H1 (cell line): ENCODE measurements around the gene CCDC12. TPM values are rescaled to one million over a fixed set of nuclear protein-coding genes. Genes with fewer than 3 reads are reported as not detected.

Source experiments
- CTCF ChIA-PET: fragments of 300-600 bp; sonication (Branson Sonifier 250); formaldehyde crosslinking; loops from one replicate; lab custom pipeline; 2021; ENCODE audit not compliant: partially characterized antibody; lab: Charles Lee
- POLR2A ChIA-PET: fragments of 300-600 bp; sonication (Branson Sonifier 250); formaldehyde crosslinking; loops from one replicate; lab custom pipeline; 2021; ENCODE audit warnings: inconsistent platforms; ENCODE audit not compliant: partially characterized antibody; lab: Charles Lee
- DNase-seq, 2 experiments: peaks; one replicate each; pipeline versions ENCODE4 v3.0.0 to v3.0.0-alpha.2; 2010 to 2022; ENCODE audit warnings: low spot score in 2 of 2, low read depth in 1 of 2, mixed read lengths in 1 of 2
- FAIRE-seq: peaks from 2 replicates; lab custom pipeline; 2011; peaks lifted over from hg19 to GRCh38; lab: Jason Lieb, UNC
- H2AFZ ChIP-seq: 2 replicates; pipeline ENCODE4 v1.8.1; 2012; ENCODE audit warnings: low read length, inconsistent platforms
- H2AK5ac ChIP-seq: 2 replicates; pipeline ENCODE4 v1.6.1; 2013; ENCODE audit warnings: low read depth, low read length
- H2BK120ac ChIP-seq: replicated peaks from 2 replicates; pipeline ENCODE3; 2013; ENCODE audit warnings: low read depth, low read length, inconsistent platforms
- H2BK12ac ChIP-seq: 2 replicates; pipeline ENCODE4 v1.6.1; 2013; ENCODE audit warnings: low read depth, low read length
- H2BK15ac ChIP-seq: 2 replicates; pipeline ENCODE4 v1.6.1; 2013; ENCODE audit warnings: low read length
- H2BK20ac ChIP-seq: 2 replicates; pipeline ENCODE4 v1.6.1; 2013; ENCODE audit warnings: low read length
- H2BK5ac ChIP-seq: 2 replicates; pipeline ENCODE4 v1.6.1; 2013; ENCODE audit warnings: low read depth, low read length
- H3K14ac ChIP-seq: 2 replicates; pipeline ENCODE4 v1.6.1; 2013; ENCODE audit warnings: inconsistent platforms; ENCODE audit not compliant: insufficient read length
- H3K18ac ChIP-seq: 2 replicates; pipeline ENCODE4 v1.6.1; 2013; ENCODE audit warnings: low read length; ENCODE audit errors: extremely low read depth
- H3K23ac ChIP-seq: 2 replicates; pipeline ENCODE4 v1.6.1; 2013; ENCODE audit warnings: inconsistent platforms; ENCODE audit not compliant: insufficient read length
- H3K23me2 ChIP-seq: 2 replicates; pipeline ENCODE4 v1.6.1; 2013; ENCODE audit warnings: low read depth, low read length
- H3K27ac ChIP-seq: 2 replicates; pipeline ENCODE4 v1.6.1; 2011; ENCODE audit warnings: low read depth, low read length, inconsistent platforms
- H3K27me3 ChIP-seq, 4 experiments: replicated peaks in 1 of 4; 1 replicate in 1 of 4; 2 replicates in 3 of 4; pipeline versions ENCODE4 v1.6.1 to v1.8.1; 2011 to 2013; ENCODE audit warnings: low read length in 3 of 4, mild to moderate bottlenecking in 3 of 4, inconsistent platforms in 2 of 4, mixed read lengths in 2 of 4, moderate library complexity in 1 of 4; ENCODE audit not compliant: control insufficient read depth in 3 of 4, insufficient read depth in 3 of 4; ENCODE audit errors: extremely low read depth in 1 of 4
- H3K36me3 ChIP-seq, 4 experiments: 2 replicates each; pipeline versions ENCODE4 v1.6.1 to v1.8.1; 2011 to 2013; ENCODE audit warnings: mild to moderate bottlenecking in 4 of 4, low read length in 3 of 4, moderate library complexity in 2 of 4, control low read depth in 1 of 4, inconsistent platforms in 1 of 4; ENCODE audit not compliant: insufficient read depth in 4 of 4, control insufficient read depth in 2 of 4
- H3K4ac ChIP-seq: replicated peaks from 2 replicates; pipeline ENCODE3; 2013; ENCODE audit warnings: low read length, low read depth, mixed read lengths, inconsistent platforms; ENCODE audit not compliant: insufficient read length
- H3K4me1 ChIP-seq, 4 experiments: replicated peaks in 1 of 4; 1 replicate in 1 of 4; 2 replicates in 3 of 4; pipeline versions ENCODE4 v1.6.1 to v1.8.1; 2011 to 2013; ENCODE audit warnings: low read length in 3 of 4, inconsistent platforms in 2 of 4, mixed read lengths in 1 of 4; ENCODE audit not compliant: insufficient read depth in 4 of 4, control insufficient read depth in 3 of 4
- H3K4me2 ChIP-seq, 2 experiments: 2 replicates each; pipeline versions ENCODE4 v1.6.1 to v1.8.1; 2011 to 2013; ENCODE audit warnings: low read depth in 2 of 2, low read length in 2 of 2, control low read depth in 1 of 2, inconsistent platforms in 1 of 2, mild to moderate bottlenecking in 1 of 2; ENCODE audit not compliant: insufficient read depth in 1 of 2
- H3K4me3 ChIP-seq, 4 experiments: fragments of 200-600, 300-600 bp in 1 of 4; sonication (generic), shearing (Covaris generic), sonication (Bioruptor Twin) in 1 of 4; 2 replicates each; pipeline versions ENCODE4 v1.5.1 to v1.8.1; 2011 to 2016; ENCODE audit warnings: low read length in 4 of 4, low read depth in 3 of 4, control low read depth in 2 of 4, inconsistent platforms in 2 of 4, mild to moderate bottlenecking in 2 of 4, mixed read lengths in 1 of 4, moderate library complexity in 1 of 4; ENCODE audit not compliant: insufficient read depth in 2 of 4; ENCODE audit errors: extremely low read depth in 1 of 4
- H3K56ac ChIP-seq: replicated peaks from 2 replicates; pipeline ENCODE3; 2013; ENCODE audit warnings: low read depth, mild to moderate bottlenecking, mixed read lengths, low read length, inconsistent platforms; ENCODE audit not compliant: insufficient read length
- H3K79me1 ChIP-seq: 2 replicates; pipeline ENCODE4 v1.6.1; 2013; ENCODE audit warnings: low read depth, low read length, control low read depth
- H3K79me2 ChIP-seq, 2 experiments: 2 replicates each; pipeline versions ENCODE4 v1.6.1 to v1.8.1; 2012 to 2013; ENCODE audit warnings: low read length in 2 of 2, mild to moderate bottlenecking in 2 of 2, inconsistent platforms in 1 of 2; ENCODE audit not compliant: insufficient read depth in 2 of 2, control insufficient read depth in 1 of 2
- H3K9ac ChIP-seq, 4 experiments: replicated peaks in 1 of 4; 1 replicate in 1 of 4; 2 replicates in 3 of 4; pipeline versions ENCODE4 v1.6.1 to v1.8.1; 2011 to 2013; ENCODE audit warnings: low read depth in 3 of 4, low read length in 3 of 4, control low read depth in 2 of 4, mild to moderate bottlenecking in 2 of 4, moderate library complexity in 2 of 4, inconsistent platforms in 1 of 4; ENCODE audit errors: extremely low read depth in 1 of 4
- H3K9me3 ChIP-seq, 2 experiments: 2 replicates each; pipeline versions ENCODE4 v1.6.1 to v1.8.1; 2012 to 2013; ENCODE audit warnings: mild to moderate bottlenecking in 2 of 2, moderate library complexity in 2 of 2, control low read depth in 1 of 2, inconsistent platforms in 1 of 2, low read depth in 1 of 2, low read length in 1 of 2, mixed read lengths in 1 of 2; ENCODE audit not compliant: insufficient read depth in 2 of 2
- H4K20me1 ChIP-seq, 2 experiments: replicated peaks in 1 of 2; 2 replicates each; pipeline versions ENCODE3 to v1.8.1; 2011 to 2013; ENCODE audit warnings: inconsistent platforms in 2 of 2, low read length in 2 of 2, mild to moderate bottlenecking in 1 of 2; ENCODE audit not compliant: insufficient read depth in 2 of 2, control insufficient read depth in 1 of 2
- H4K5ac ChIP-seq: 2 replicates; pipeline ENCODE4 v1.6.1; 2013; ENCODE audit warnings: low read length, low read depth, mixed read lengths, inconsistent platforms; ENCODE audit not compliant: insufficient read length
- H4K8ac ChIP-seq: 2 replicates; pipeline ENCODE4 v1.8.0; 2013; ENCODE audit warnings: mild to moderate bottlenecking, moderate library complexity, low read length, inconsistent platforms; ENCODE audit not compliant: insufficient read depth; ENCODE audit errors: extremely low read depth
- H4K91ac ChIP-seq: replicated peaks from 2 replicates; pipeline ENCODE3; 2013; ENCODE audit warnings: low read length, mixed read lengths, inconsistent platforms; ENCODE audit not compliant: insufficient read length
- KDM1A ChIP-seq: fragments of 200-600, 300-600 bp; sonication (generic); IDR thresholded peaks from 2 replicates; pipeline ENCODE4 v1.7.1; 2016; ENCODE audit warnings: mild to moderate bottlenecking, low read length, borderline replicate concordance
- SP2 ChIP-seq: IDR thresholded peaks from 2 replicates; pipeline ENCODE4 v1.6.1; 2012; ENCODE audit warnings: mild to moderate bottlenecking, low read length, inconsistent platforms
- TAF1 ChIP-seq: IDR thresholded peaks from 2 replicates; pipeline ENCODE4 v1.6.1; 2011; ENCODE audit warnings: mild to moderate bottlenecking, low read depth, low read length
- WGBS, 2 experiments: shearing (Covaris generic) in 1 of 2; methylation state at CpG; one replicate each; pipeline versions ENCODE4 v1.1.6 to v1.1.7; 2013 to 2015; ENCODE audit warnings: low lambda C conversion rate in 2 of 2, mixed read lengths in 2 of 2, inconsistent platforms in 1 of 2, low coverage in 1 of 2, missing lambda C conversion rate in 1 of 2; ENCODE audit not compliant: insufficient replicate concordance in 2 of 2, insufficient coverage in 1 of 2, insufficient read length in 1 of 2; ENCODE audit errors: extremely low coverage in 1 of 2, missing lambda C conversion rate in 1 of 2; 5-methylcytosine and 5-hydroxymethylcytosine counted together
- polyA plus RNA-seq, 7 experiments: library from polyadenylated mRNA; depleted of rRNA in 3 of 7; stranded (reverse) in 5 of 7; unstranded in 2 of 7; fragments of >200 nt in 5 of 7; fragments of 200-250 nt in 2 of 7; gene quantifications; 1 replicate in 5 of 7; 2 replicates in 1 of 7; 4 replicates in 1 of 7; pipeline versions ENCODE4 v1.2.1 to v1.2.3, GENCODE V29; 2011 to 2013; ENCODE audit warnings: missing spikeins in 2 of 7, mixed read lengths in 2 of 7
- total RNA-seq: library from RNA; stranded (reverse); fragmentation: NEBNext Ultra II Directional; extraction: Animal tissue kit (Norgen Biotek cat#: 25700); gene quantifications from 2 replicates; pipeline ENCODE4 v1.2.1, GENCODE V29; 2021

Gene CCDC12
- total and polyA plus RNA-seq, 2 of the 8 experiments (the other 6 are each of a cell fraction or from before 2014, with no cell fraction given), result 29.5 to 41.3 TPM

GRCh38 chr3:46889381-46890110 is 87.0 kb downstream of the CCDC12 start:
- POLR2A ChIA-PET, result interaction anchor here (1.0 kb wide), 1 partner anchor 9 kb away, joined by 4 read pairs; no protein-coding TSS in a partner anchor
- Histone ChIP-seq H2BK12ac (peak overlapping the region; percentile 75; the same call in 1 of the 2 replicates), H2BK5ac (0 out of 2 replicates have a peak overlapping the region, but pooled peaks have one; percentile 30), H3K9me3 (no peaks in the 10 kb centered on the region)
- peak; percentile 47; the same call in 1 of the 2 replicates for TF ChIP-seq KDM1A
- no peak for TF ChIP-seq SP2
- no peak for TF ChIP-seq TAF1
- TF ChIP-seq, all 59 proteins: peak for 1
- H3K14ac ChIP-seq, result no peak overlapping the region
- no peaks in the 10 kb centered on the region for H3K79me1 ChIP-seq
- H3K9ac ChIP-seq, result no peak overlapping the region
- no peak overlapping the region for H4K5ac ChIP-seq
- H4K91ac ChIP-seq, result no peak overlapping the region
- H3K56ac ChIP-seq, result no peak overlapping the region
- H2BK20ac ChIP-seq, result peak overlapping the region; percentile 80; the same call in 1 of the 2 replicates
- H2AFZ ChIP-seq, result no peak overlapping the region
- DNase-seq, result no peak
- peak overlapping the region; percentile 36; the same call in 1 of the 2 replicates for H2BK15ac ChIP-seq
- H3K27me3 ChIP-seq, result peaks cover 31 to 82% (median 68%) of the 10 kb centered on the region in 4 experiments
- H2BK120ac ChIP-seq, result no peak overlapping the region
- H3K18ac ChIP-seq, result no peak overlapping the region; the same call in 1 of the 2 replicates
- no peaks in the 10 kb centered on the region for H3K79me2 ChIP-seq
- H4K20me1 ChIP-seq, result peaks cover 0 to 9% of the 10 kb centered on the region in 2 experiments
- H3K23me2 ChIP-seq, result peaks cover 4% of the 10 kb centered on the region; the same call in 1 of the 2 replicates
- no peak overlapping the region for H3K23ac ChIP-seq
- no peak overlapping the region for H3K27ac ChIP-seq
- H3K4me3 ChIP-seq, result no peak overlapping the region
- H2AK5ac ChIP-seq, result peak overlapping the region; percentile 97
- H3K36me3 ChIP-seq, result no peaks in the 10 kb centered on the region
- no peak overlapping the region for H3K4me2 ChIP-seq
- FAIRE-seq, result no peak
- WGBS, 2 experiments, result 97% methylated on average over 5 of the region's 6 CpGs; no CpG with 5 or more reads in 1 of the 2 experiments
- H3K4me1 ChIP-seq, result peaks cover 4 to 23% (median 17%) of the 10 kb centered on the region in 4 experiments
- H3K4ac ChIP-seq, result no peak overlapping the region
- CTCF ChIA-PET, result interaction anchor here (0.5 to 13.1 kb wide), 18 partner anchors 7 to 613 kb away, joined by 3 to 88 read pairs (median 4); partner anchors contain the start of gene PTH1R
- no peak overlapping the region for H4K8ac ChIP-seq
